Calu3 (cell line): ENCODE data around the gene RIPOR3. TPM values are rescaled to one million over a fixed set of nuclear protein-coding genes. Genes with fewer than 3 reads are reported as not detected.

ENCODE experiments used
- BruUV-seq: library from RNA; stranded (reverse); fragments of 400-500 nt; replicated peaks from 2 replicates; lab custom pipeline; 2021; lab: Mats Ljungman, UMichigan
- CTCF ChIA-PET: fragments of 300-600 bp; sonication (Branson Sonifier 250); formaldehyde crosslinking; loops from one replicate; lab custom pipeline; 2022; ENCODE audit warnings: antibody characterized with exemption; lab: Charles Lee
- DNase-seq: peaks from one replicate; pipeline ENCODE4 v3.0.0; 2022
- H3K27ac Mint-ChIP-seq: one replicate; pipeline ENCODE4 v1.8.0; 2022; ENCODE audit warnings: mixed read lengths; ENCODE audit not compliant: unreplicated experiment
- H3K27me3 Mint-ChIP-seq: one replicate; pipeline ENCODE4 v1.8.0; 2022; ENCODE audit warnings: mixed read lengths; ENCODE audit not compliant: unreplicated experiment
- H3K36me3 Mint-ChIP-seq: one replicate; pipeline ENCODE4 v1.8.0; 2022; ENCODE audit warnings: mild to moderate bottlenecking, moderate library complexity, mixed read lengths; ENCODE audit not compliant: insufficient read depth, unreplicated experiment
- H3K4me1 Mint-ChIP-seq: one replicate; pipeline ENCODE4 v1.8.0; 2022; ENCODE audit warnings: mild to moderate bottlenecking, low read depth, mixed read lengths; ENCODE audit not compliant: unreplicated experiment
- H3K4me3 Mint-ChIP-seq: one replicate; pipeline ENCODE4 v1.8.0; 2022; ENCODE audit warnings: mild to moderate bottlenecking, low read depth, moderate library complexity, mixed read lengths; ENCODE audit not compliant: unreplicated experiment
- H3K9me3 Mint-ChIP-seq: one replicate; pipeline ENCODE4 v1.8.0; 2022; ENCODE audit warnings: low read depth, mixed read lengths; ENCODE audit not compliant: unreplicated experiment
- CTCF ChIP-seq: fragments of 200-600 bp; IDR thresholded peaks from one replicate; pipeline ENCODE4 v1.8.0; 2022; ENCODE audit warnings: antibody characterized with exemption; ENCODE audit not compliant: unreplicated experiment
- intact Hi-C: fragments of 100-400 bp; cut with micrococcal nuclease; formaldehyde crosslinking; loops from one replicate; pipeline ENCODE4 v1.10.0; 2022; ENCODE audit not compliant: unreplicated experiment
- total RNA-seq: library from RNA; stranded (reverse); gene quantifications from 2 replicates; pipeline ENCODE4 v1.2.3, GENCODE V29; 2022

Gene RIPOR3
- total RNA-seq, 1 experiment from 2014 or later: 4.0 TPM

- peaks cover 5% of the 10 kb centered on the region for H3K36me3 Mint-ChIP-seq
- no TSS peak for BruUV-seq
- H3K4me3 Mint-ChIP-seq: no peak overlapping the region
- DNase-seq: no peak
- no peak for TF ChIP-seq CTCF
- no peaks in the 10 kb centered on the region for H3K27me3 Mint-ChIP-seq
- intact Hi-C loops: no loop called here
- CTCF ChIA-PET: no interaction called here
- H3K9me3 Mint-ChIP-seq: no peaks in the 10 kb centered on the region
- no peak overlapping the region for H3K27ac Mint-ChIP-seq
- no peaks in the 10 kb centered on the region for H3K4me1 Mint-ChIP-seq
Measured at GRCh38 chr20:50554694-50555579, 136.4 kb downstream of the RIPOR3 start.

- Mint-ChIP-seq H3K27ac (no peak overlapping the region), H3K4me3 (no peak overlapping the region), H3K4me1 (no peaks in the 10 kb centered on the region), H3K27me3 (no peaks in the 10 kb centered on the region), H3K36me3 (peaks cover 5% of the 10 kb centered on the region), H3K9me3 (no peaks in the 10 kb centered on the region)
- no peak for DNase-seq
- no peak for TF ChIP-seq CTCF
- no TSS peak for BruUV-seq
- intact Hi-C loops: no loop called here
- CTCF ChIA-PET: interaction anchor here (1.4 kb wide), 1 partner anchor 12 kb away, joined by 3 read pairs; no protein-coding TSS in a partner anchor
Measured at GRCh38 chr20:50552979-50553378, 138.4 kb downstream of the RIPOR3 start.

- CTCF ChIA-PET: interaction anchor here (1.4 kb wide), 1 partner anchor 9 kb away, joined by 3 read pairs; no protein-coding TSS in a partner anchor
- no peaks in the 10 kb centered on the region for H3K27me3 Mint-ChIP-seq
- peaks cover 5% of the 10 kb centered on the region for H3K36me3 Mint-ChIP-seq
- DNase-seq: no peak
- peaks cover 5% of the 10 kb centered on the region for H3K4me1 Mint-ChIP-seq
- BruUV-seq: no TSS peak
- intact Hi-C loops: no loop called here
- TF ChIP-seq CTCF: no peak
- H3K9me3 Mint-ChIP-seq: no peaks in the 10 kb centered on the region
- H3K27ac Mint-ChIP-seq: no peak overlapping the region
- H3K4me3 Mint-ChIP-seq: no peak overlapping the region
Measured at GRCh38 chr20:50551288-50551687, 140.1 kb downstream of the RIPOR3 start.

- CTCF ChIA-PET: interaction anchor here (1.4 kb wide), 1 partner anchor 8 kb away, joined by 3 read pairs; no protein-coding TSS in a partner anchor
- Mint-ChIP-seq H3K27ac (no peak overlapping the region), H3K27me3 (no peaks in the 10 kb centered on the region), H3K4me1 (peaks cover 12% of the 10 kb centered on the region), H3K9me3 (no peaks in the 10 kb centered on the region), H3K4me3 (no peak overlapping the region), H3K36me3 (peaks cover 5% of the 10 kb centered on the region)
- DNase-seq: no peak
- intact Hi-C loops: no loop called here
- TF ChIP-seq CTCF: no peak
- BruUV-seq: no TSS peak
Measured at GRCh38 chr20:50550531-50550930, 140.8 kb downstream of the RIPOR3 start.
